ENCODE results near the gene OPA1.

Gene OPA1

DNA sequence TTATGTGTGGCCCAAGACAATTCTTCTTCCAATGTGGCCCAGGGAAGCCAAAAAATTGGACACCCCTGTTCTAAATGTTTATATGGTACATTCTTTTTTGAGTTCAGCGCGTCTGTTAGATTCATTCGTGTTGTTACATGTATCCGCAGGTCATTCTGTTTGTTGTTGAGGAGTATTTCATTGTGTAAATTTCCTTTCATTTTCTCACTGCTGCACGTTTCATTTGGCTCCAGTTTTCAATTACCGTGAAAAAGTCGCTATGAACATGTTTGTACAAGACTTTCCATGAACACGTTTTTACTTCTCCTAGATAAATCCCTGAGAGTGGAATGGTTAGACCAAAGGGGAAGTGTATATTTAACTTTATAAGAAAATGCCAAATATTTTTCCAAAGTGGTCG is 7.5 kb upstream of the OPA1 start:
- H3K4me1 ChIP-seq (ENCODE audit: insufficient read depth, low read length, poor library complexity, severe bottlenecking) = peaks cover 12% of the 10 kb centered on the region
- TF ChIP-seq, protein P1, sequence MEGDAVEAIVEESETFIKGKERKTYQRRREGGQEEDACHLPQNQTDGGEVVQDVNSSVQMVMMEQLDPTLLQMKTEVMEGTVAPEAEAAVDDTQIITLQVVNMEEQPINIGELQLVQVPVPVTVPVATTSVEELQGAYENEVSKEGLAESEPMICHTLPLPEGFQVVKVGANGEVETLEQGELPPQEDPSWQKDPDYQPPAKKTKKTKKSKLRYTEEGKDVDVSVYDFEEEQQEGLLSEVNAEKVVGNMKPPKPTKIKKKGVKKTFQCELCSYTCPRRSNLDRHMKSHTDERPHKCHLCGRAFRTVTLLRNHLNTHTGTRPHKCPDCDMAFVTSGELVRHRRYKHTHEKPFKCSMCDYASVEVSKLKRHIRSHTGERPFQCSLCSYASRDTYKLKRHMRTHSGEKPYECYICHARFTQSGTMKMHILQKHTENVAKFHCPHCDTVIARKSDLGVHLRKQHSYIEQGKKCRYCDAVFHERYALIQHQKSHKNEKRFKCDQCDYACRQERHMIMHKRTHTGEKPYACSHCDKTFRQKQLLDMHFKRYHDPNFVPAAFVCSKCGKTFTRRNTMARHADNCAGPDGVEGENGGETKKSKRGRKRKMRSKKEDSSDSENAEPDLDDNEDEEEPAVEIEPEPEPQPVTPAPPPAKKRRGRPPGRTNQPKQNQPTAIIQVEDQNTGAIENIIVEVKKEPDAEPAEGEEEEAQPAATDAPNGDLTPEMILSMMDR (conservative IDR thresholded peaks at IDR 0.05; ENCODE audit: low read length) = no peak
- TF ChIP-seq EZH2phosphoT487 (IDR thresholded peaks at IDR 0.05; ENCODE audit: borderline replicate concordance) = no peak
- no peaks in the 10 kb centered on the region for H4K20me1 ChIP-seq (ENCODE audit: insufficient read depth, low read length, poor library complexity, severe bottlenecking)
- H3K36me3 ChIP-seq (ENCODE audit: insufficient read depth, low read length) = no peaks in the 10 kb centered on the region
- no peak overlapping the region for H3K9ac ChIP-seq (ENCODE audit: low read depth, low read length, poor library complexity, severe bottlenecking)
- H3K4me3 ChIP-seq (ENCODE audit: low read length, poor library complexity, severe bottlenecking) = no peak overlapping the region
- H3K9me3 ChIP-seq (ENCODE audit: insufficient read depth, low read depth, low read length) = no peaks in the 10 kb centered on the region
- H2AFZ ChIP-seq (ENCODE audit: low read length) = no peak overlapping the region
- no peak overlapping the region for H3K4me2 ChIP-seq (ENCODE audit: low read depth, low read length, poor library complexity, severe bottlenecking)
- no peaks in the 10 kb centered on the region for H3K27me3 ChIP-seq (ENCODE audit: insufficient read depth, low read length, poor library complexity, severe bottlenecking)
- no peaks in the 10 kb centered on the region for H3F3A ChIP-seq (ENCODE audit: low read depth)
- H3K79me2 ChIP-seq (ENCODE audit: insufficient read depth, low read length) = no peaks in the 10 kb centered on the region
- no peaks in the 10 kb centered on the region for H3K9me2 ChIP-seq (replicated peaks; ENCODE audit: low read depth, low read length)

DNA sequence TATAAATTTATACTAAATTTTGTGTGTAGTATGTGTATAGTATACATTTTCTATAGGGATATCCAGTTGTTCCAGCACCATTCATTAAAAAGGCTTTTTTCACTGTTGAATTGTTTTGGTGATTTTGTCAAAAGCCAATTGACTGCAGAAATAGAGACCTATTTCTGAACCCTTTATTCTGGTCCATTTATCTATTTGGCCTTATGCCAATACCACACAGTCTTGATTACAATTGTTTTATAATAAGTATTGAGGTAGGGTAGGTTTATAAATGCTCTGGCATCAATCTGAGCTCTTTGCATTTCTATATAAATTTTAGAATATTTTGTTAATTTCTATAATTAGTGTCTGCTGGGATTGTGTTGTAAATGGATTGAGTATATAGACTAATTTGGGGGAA is 6.5 kb upstream of the OPA1 start:
- H3K9me2 ChIP-seq (replicated peaks; ENCODE audit: low read depth, low read length) = no peaks in the 10 kb centered on the region
- H3K9me3 ChIP-seq (ENCODE audit: insufficient read depth, low read depth, low read length) = no peaks in the 10 kb centered on the region
- peaks cover 4% of the 10 kb centered on the region; the same call in 1 of the 2 replicates for H3K79me2 ChIP-seq (ENCODE audit: insufficient read depth, low read length)
- H2AFZ ChIP-seq (ENCODE audit: low read length) = no peak overlapping the region
- H3K9ac ChIP-seq (ENCODE audit: low read depth, low read length, poor library complexity, severe bottlenecking) = no peak overlapping the region
- no peaks in the 10 kb centered on the region for H3K36me3 ChIP-seq (ENCODE audit: insufficient read depth, low read length)
- H3K4me1 ChIP-seq (ENCODE audit: insufficient read depth, low read length, poor library complexity, severe bottlenecking) = peaks cover 16% of the 10 kb centered on the region
- H3F3A ChIP-seq (ENCODE audit: low read depth) = no peaks in the 10 kb centered on the region
- no peak overlapping the region for H3K4me3 ChIP-seq (ENCODE audit: low read length, poor library complexity, severe bottlenecking)
- H4K20me1 ChIP-seq (ENCODE audit: insufficient read depth, low read length, poor library complexity, severe bottlenecking) = no peaks in the 10 kb centered on the region
- H3K27me3 ChIP-seq (ENCODE audit: insufficient read depth, low read length, poor library complexity, severe bottlenecking) = no peaks in the 10 kb centered on the region
- TF ChIP-seq, protein P1 (conservative IDR thresholded peaks at IDR 0.05; ENCODE audit: low read length) = no peak
- TF ChIP-seq EZH2phosphoT487 (IDR thresholded peaks at IDR 0.05; ENCODE audit: borderline replicate concordance) = no peak
- no peak overlapping the region for H3K4me2 ChIP-seq (ENCODE audit: low read depth, low read length, poor library complexity, severe bottlenecking)

DNA sequence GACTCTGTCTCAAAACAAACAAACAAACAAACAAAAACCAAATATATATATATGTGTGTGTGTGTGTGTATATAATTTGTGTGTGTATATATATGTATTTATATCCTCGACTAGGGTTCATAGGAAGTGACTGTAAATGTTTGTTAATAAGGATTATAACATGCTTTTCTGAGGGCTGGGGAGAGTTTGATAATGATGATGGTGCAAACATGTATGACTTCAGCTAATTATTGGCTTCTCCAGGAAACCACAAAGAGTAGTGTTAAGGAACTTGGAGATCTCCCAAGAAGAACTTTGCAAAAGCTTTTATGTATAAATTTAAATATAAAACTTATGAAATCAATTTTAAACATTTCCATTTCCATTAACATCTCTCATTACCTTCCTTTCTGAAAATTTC is 3.9 kb upstream of the OPA1 start:
- Histone ChIP-seq H3K27me3 (ENCODE audit: insufficient read depth, low read length, poor library complexity, severe bottlenecking) (no peaks in the 10 kb centered on the region), H4K20me1 (ENCODE audit: insufficient read depth, low read length, poor library complexity, severe bottlenecking) (peaks cover 10% of the 10 kb centered on the region), H3F3A (ENCODE audit: low read depth) (no peaks in the 10 kb centered on the region), H3K9me3 (ENCODE audit: insufficient read depth, low read depth, low read length) (no peaks in the 10 kb centered on the region), H3K9me2 (replicated peaks; ENCODE audit: low read depth, low read length) (no peaks in the 10 kb centered on the region), H3K4me2 (ENCODE audit: low read depth, low read length, poor library complexity, severe bottlenecking) (no peak overlapping the region), H3K9ac (ENCODE audit: low read depth, low read length, poor library complexity, severe bottlenecking) (no peak overlapping the region), H3K4me1 (ENCODE audit: insufficient read depth, low read length, poor library complexity, severe bottlenecking) (peaks cover 26% of the 10 kb centered on the region), H2AFZ (ENCODE audit: low read length) (no peak overlapping the region), H3K4me3 (ENCODE audit: low read length, poor library complexity, severe bottlenecking) (no peak overlapping the region), H3K79me2 (ENCODE audit: insufficient read depth, low read length) (peaks cover 29% of the 10 kb centered on the region), H3K36me3 (ENCODE audit: insufficient read depth, low read length) (no peaks in the 10 kb centered on the region)
- TF ChIP-seq, protein P1 (conservative IDR thresholded peaks at IDR 0.05; ENCODE audit: low read length) = no peak
- TF ChIP-seq EZH2phosphoT487 (IDR thresholded peaks at IDR 0.05; ENCODE audit: borderline replicate concordance) = no peak
